HG03175 (cell line): Measurements from ENCODE around the gene TARBP1.
"Not testable (repeated sequence)": the region's sequence is repeated elsewhere in the genome, so short reads cannot be mapped to it uniquely, and the experiment has no call there.

ENCODE experiments used
- ATAC-seq: cut with Tn5 transposase; IDR thresholded peaks from one replicate; pipeline ENCODE4 v1.9.1; 2021; ENCODE audit warnings: mild to moderate bottlenecking, moderate library complexity; ENCODE audit not compliant: unreplicated experiment

Gene TARBP1, protein sequence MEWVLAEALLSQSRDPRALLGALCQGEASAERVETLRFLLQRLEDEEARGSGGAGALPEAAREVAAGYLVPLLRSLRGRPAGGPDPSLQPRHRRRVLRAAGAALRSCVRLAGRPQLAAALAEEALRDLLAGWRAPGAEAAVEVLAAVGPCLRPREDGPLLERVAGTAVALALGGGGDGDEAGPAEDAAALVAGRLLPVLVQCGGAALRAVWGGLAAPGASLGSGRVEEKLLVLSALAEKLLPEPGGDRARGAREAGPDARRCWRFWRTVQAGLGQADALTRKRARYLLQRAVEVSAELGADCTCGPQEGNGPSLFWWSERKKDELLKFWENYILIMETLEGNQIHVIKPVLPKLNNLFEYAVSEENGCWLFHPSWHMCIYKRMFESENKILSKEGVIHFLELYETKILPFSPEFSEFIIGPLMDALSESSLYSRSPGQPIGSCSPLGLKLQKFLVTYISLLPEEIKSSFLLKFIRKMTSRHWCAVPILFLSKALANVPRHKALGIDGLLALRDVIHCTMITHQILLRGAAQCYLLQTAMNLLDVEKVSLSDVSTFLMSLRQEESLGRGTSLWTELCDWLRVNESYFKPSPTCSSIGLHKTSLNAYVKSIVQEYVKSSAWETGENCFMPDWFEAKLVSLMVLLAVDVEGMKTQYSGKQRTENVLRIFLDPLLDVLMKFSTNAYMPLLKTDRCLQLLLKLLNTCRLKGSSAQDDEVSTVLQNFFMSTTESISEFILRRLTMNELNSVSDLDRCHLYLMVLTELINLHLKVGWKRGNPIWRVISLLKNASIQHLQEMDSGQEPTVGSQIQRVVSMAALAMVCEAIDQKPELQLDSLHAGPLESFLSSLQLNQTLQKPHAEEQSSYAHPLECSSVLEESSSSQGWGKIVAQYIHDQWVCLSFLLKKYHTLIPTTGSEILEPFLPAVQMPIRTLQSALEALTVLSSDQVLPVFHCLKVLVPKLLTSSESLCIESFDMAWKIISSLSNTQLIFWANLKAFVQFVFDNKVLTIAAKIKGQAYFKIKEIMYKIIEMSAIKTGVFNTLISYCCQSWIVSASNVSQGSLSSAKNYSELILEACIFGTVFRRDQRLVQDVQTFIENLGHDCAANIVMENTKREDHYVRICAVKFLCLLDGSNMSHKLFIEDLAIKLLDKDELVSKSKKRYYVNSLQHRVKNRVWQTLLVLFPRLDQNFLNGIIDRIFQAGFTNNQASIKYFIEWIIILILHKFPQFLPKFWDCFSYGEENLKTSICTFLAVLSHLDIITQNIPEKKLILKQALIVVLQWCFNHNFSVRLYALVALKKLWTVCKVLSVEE (N-terminal part only)

DNA sequence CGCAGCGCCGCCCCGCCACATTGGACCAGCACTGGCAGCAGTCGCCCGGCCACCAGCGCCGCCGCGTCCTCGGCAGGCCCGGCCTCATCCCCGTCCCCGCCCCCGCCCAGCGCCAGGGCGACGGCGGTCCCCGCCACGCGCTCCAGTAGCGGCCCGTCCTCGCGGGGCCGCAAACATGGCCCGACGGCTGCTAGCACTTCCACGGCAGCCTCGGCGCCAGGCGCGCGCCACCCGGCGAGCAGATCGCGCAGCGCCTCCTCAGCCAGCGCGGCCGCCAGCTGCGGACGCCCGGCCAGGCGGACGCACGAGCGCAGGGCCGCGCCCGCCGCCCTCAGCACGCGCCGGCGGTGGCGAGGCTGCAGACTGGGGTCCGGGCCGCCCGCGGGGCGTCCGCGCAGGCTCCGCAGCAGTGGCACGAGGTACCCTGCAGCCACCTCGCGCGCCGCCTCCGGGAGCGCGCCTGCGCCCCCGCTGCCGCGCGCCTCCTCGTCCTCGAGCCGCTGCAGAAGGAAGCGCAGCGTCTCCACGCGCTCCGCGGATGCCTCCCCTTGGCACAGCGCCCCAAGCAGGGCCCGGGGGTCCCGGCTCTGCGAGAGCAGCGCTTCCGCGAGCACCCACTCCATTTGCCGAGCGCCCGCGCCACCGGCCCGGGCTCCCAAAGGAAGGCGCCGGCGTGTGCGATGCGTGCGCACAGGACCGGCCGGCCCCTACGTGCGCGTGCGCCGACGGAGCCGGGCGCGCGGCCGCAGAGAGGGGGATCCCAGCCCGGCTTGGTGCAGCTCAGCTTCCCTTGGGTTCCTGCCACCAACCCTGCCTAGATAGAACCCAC is at the start of gene TARBP1:
TSS of gene TARBP1 (minus strand) at position 699 of the 829 bp plus-strand sequence. CDS start at position 623, 76 bp downstream.
- peak; percentile 71 for ATAC-seq

DNA sequence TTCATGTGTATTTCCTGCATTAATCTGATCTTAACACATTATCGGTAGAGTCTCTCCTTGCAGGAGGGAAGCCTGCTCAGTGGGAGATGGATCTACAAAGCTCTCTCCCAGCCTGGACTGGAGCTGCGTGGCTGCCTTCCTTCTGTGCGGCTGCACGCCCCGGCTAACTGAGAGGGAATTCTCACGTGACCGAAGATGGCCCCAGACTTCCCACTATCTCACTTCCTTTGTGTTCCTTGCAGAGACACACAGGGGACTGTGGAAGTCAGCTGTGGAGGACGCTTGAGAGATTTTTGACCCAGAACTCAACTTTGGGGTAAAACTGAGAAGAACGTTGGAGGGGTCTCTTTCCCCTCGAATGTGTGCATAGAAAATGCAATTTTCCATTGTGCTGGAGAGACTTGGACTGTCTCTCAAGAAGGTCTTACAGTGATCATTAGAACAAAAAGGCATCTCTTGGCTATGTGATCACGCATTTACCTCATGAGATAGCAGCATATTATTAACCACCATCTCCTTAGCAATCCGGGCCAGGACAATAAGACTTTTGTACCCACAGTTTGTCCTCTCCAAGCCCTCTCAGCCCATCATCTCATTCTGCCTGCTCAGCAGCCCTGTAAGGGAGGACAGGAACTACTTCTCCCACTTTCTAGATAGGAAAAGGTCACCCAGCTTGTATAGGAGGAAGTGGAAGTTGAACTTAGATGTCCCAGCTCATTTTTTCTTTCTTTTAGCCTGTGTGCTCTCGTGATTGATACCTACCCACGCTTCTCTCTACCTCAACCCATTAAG is 49.3 kb upstream of the TARBP1 start:
- ATAC-seq: no peak

DNA sequence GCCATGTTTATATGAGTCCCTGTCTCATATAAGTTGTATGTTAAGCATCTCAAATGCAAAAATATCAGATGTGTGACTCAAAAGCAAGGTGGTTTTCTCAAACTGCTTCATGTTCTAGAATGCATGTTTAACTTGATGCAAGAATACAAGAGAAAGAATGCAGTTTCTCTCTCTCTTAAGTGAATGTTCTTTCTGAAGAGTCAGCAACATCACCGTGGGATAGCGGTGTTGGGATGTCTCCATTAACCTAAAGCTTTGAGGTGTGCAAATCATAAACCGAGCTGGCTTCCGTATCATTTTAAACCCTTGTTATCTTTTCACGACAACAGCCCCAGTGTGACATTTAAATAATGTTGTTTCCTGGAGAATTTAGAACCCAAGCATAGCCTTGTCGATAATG is 48.4 kb upstream of the TARBP1 start:
- no peak for ATAC-seq

DNA sequence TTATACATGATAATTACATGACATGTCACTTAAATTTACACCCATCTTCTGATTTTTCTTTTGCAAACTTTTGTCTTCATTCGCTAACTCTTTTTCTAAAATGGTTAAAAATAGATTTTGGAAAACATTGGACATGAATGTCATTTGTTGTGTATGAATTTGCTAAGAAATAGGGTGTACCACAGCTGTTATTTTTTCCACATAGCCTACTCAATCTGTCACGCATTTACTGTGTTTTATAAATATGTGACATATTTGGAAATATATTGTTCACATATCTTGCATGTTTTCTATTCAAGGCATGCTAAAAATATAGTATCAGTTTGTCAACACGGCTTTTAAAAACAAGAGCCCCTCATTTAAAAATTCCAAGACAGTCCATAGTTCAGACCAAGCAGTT is 47.9 kb upstream of the TARBP1 start:
- ATAC-seq: no peak

DNA sequence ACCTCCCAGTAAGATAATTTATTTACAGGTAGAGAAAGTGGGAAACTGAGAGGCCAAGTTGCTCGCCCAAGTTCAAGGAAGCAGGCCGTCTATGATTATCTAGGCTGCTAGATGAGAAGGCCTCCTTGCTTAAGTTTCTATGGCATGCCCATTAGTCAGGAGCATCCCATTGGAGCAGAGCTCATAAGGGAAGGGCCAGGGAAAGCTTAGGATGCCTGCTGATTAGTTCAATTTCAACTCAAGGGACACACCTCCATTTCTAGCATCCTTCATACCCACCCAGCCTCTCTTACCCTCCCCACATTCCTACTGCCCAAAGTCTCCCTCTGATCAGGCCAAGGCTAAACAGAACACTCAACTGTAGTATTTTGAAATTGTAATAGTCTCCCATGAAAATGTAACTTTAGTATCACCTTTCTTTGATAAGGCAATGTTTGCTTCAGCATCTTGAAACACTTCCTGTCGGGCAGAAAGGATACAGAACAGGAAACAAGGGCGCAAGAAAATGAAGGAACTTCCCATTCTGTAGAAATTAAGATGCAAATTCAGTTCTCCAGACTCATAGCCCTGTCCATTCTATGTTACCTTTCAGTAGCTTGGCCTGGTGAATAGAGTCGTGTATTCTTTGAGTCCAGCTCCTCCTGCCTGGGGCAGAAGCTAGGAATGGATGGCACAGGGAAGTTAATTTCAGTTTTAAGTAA is 46.3 kb upstream of the TARBP1 start:
- ATAC-seq: no peak

DNA sequence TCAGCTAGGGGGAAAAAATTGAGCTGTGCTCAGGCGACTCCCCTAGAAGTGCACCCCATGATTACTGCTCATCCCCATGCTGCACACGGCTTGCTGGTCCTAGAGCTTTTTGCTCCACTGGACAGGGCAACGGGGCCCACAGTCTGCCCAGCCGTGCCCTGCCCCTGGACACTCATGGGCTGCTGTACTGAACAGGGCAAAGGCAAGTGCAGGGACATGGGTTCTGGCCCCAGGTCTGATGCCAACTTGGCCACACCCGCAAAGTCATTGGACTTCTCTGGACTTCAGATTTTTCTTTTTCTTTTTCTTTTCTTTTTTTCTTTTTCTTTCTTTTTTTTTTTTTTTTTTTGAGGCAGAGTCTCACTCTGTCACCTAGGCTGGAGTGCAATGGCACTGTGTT is 42.9 kb upstream of the TARBP1 start:
- no peak for ATAC-seq

DNA sequence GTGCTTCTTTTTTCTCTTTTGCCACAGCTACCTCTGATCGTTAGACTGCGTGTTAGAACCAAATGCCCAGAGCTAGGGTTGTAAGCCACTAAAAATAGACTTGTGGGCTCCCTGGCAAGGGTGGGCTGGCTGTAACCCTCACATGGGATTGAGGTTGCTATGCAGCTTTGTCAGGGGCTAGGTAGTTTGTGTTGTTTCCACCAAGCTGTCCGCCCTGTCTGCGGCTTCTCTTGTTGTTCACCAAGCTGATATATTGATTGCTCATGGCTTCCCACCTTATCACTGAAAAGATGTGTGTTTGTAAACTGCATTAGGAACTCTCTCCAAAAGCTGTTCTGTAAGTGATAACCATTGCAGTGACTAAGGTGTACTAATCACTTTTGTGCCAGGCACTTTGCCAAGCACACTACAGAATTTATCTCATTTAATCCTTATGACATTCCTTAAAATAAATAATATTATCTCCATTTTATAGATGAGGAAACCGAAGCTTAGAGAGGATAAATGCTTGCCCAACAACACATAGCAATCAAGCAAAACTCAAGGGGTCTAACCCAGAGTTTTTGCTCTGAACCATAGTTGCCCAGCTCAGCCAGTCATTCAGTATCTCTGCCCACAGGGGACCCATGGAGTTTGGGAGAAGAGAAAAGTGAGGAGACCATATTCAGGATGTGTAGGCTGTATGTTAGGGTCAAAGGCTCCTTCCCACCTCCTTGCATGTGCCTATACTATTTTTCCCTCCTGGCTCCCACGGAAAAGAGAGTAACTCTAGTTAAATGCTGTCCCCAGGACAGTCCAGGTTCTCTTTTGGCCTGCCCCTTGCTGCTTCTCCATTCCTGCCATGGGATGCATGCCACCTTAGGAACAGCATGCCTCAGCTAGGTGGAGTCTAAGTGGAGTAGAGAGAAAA is 42.2 kb upstream of the TARBP1 start:
- ATAC-seq: no peak

DNA sequence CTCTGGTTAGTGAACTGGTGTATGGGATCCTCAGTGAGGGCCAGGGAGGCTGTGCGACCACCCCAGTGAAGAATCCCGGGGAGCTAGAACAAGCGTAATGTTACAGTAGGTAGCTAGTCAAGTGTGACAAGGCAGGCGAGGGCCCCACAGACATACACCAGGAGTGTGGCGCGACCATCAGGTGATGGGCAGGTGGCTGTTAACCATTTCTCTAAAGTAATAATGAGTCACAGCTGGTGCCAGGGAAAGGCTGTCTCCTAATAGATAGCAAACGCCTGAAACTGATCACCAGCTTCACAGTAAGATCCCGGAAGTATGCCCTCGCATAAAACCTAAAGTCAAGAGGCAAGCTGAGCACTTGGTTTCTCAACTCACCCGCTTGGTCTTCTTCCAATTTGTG is 40.5 kb upstream of the TARBP1 start:
- ATAC-seq: no peak

DNA sequence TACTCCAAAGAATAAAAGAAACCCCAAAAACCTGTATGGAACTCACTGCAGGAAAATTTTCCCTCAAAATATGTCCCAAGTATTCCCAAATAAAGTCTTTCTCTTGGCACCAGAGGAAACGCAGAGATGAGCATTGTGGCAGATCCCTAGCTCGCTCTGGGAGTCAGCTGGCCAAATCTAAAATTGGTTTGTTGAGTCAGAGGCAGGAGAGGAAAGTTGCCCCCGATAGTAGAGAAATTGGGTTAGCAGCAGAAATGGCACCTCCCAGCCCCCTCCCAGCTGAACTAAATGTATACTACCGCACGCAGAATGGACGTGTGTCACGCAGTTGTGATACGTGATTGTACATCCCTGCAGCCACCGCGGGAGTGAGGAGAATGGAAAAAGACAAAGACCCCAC is 39.9 kb upstream of the TARBP1 start:
- ATAC-seq: no peak

DNA sequence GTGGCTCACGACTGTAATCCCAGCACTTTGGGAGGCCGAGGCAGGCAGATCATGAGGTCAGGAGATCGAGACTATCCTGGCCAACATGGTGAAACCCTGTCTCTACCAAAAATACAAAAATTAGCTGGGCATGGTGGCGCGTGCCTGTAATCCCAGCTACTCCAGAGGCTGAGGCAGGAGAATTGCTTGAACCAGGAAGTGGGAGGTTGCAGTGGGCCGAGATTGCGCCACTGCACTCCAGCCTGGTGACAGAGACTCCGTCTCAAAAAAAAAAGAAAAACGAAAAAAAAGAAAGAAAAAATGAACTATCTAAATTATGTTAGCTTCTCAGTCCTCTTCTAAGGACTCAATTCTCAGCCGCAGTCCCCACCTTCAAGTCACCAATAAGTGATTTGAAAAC is 39.1 kb upstream of the TARBP1 start:
- ATAC-seq: not testable (repeated sequence)

DNA sequence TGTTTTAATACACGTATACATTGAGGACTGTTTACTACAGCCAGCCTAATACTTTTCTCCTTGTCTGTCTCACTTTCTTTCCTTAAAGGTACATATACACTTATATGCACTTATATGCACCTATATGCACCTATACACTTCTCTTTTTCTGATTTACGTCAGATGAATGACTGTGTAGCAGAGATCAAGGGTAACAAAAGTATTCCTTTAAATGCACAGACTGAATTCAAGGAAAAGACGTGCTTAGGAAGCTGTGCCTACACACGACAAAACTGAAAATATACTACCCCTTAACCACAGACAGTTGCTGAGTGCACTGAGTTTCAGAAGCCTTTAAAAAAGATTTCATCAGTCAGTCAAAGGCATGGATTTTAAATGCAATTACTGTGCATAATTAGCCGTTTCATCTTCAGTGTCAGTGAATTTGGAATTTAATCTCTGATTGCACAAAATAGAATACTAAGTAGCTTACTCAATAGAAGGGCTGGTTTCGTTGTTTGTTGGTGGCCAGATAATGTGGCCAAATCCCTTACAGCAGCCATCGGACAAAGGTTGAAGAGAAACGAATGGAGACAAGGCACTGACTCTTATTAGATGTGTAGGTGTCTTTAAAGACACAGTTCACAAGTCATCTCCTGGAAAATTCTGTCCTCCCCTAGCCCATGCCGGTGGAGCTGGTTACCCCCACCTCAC is 38.3 kb upstream of the TARBP1 start:
- ATAC-seq: no peak

DNA sequence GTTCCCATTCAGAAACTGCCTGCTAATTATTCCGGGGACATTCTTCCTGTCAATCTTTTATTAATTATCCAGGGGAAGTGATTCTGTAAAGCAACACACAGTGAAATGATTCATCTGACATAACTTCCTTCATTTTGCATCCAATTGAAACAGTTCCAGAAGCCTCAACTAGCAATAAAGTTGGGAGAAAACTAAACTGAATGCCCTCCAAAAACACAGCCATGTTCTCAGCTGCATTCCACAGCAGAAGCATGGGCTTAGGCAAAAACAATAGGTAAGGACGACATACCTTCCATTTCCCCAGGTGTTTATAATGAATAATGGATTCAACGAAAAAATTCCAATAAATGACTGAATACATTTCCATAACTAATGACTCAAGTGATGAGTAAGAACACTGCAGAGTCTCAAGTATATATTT is 36.9 kb upstream of the TARBP1 start:
- no peak for ATAC-seq

DNA sequence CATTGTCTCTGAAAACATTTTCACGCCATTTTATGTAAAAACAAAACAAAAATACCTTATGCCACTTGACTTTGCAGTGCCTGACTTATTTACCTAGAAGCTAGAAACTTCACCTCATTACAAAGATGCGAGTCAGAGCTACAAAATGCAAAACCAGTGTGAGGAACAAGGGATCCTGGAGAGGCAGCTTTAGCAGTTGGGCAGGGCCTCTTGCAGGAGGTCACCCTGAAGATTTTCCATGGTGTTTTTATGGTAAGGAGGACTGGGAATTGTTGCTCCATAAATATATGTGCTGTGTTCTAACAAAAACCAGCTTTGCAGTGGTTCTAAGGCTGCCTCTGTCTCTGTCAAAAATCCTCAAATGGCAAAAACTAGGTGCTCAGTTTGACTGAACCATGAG is 36.4 kb upstream of the TARBP1 start:
- ATAC-seq: no peak

DNA sequence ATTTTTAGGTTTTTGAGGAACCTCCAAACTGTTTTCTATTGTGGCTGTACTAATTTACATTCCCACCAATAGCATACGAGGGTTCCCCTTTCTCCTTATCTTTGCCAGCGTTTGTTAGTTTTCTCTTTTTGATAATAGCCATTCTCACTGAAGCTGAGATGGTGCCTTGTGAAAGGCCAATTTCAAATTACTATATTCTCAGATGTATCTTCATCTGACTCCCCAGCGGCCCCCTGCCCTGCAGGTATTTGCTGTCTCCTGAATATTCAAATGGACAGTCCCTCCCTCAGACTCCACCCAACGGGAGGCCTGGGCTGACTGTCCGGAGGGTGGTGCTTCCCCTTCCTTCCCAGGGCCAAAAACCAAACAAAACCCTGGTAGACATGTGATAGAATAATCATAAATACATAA is 33.5 kb upstream of the TARBP1 start:
- no peak for ATAC-seq

DNA sequence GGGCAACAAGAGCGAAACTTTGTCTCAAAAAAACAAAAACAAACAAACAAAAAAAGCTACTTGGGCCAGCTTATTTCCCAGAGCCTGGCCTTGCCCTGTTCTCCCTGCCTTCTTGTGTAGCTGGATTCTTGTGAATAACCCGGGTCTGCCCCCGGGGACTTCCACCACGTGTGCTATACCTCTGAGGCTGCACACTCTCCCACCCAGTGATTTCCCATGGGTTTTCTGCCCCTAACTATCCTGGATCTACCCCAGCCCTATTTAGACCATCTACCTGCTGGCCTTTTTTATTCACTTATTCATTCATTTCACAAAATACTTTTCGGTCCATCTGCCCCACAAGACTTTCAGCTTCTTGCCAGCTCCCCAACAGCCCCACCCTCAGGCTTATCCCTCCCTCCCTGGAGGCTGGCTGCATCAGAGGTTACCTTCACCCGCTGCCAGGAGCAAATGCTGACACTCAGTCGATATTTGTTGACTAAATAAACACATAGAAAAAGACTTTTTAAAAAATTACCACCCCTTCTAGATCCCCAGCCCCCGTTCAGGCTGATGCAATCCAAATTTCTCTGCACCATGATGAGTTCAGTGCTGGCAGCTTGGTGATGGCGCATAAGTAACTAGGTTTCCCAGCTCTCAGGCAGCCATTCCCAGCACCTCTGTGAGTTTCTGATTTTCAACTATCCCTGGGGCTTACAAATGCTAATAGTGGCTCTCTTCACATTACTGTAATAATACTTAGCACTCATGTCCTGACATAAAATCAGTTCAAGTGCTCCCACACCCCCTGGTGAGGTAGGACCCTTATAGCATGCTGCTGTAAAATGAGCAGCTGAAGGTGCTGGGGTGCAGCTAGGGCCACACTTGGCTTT is 30.7 kb upstream of the TARBP1 start:
- no peak for ATAC-seq
